Osteocyte (in vitro differentiated cells): ENCODE data around the gene PRKCE. TPM values are rescaled to one million over a fixed set of nuclear protein-coding genes. Genes with fewer than 3 reads are reported as not detected.

Source experiments
- DNase-seq: peaks from one replicate; pipeline ENCODE4 v3.0.0; 2021; ENCODE audit warnings: mixed read lengths; ENCODE audit not compliant: unreplicated experiment; ENCODE audit errors: extremely low spot score
- H3K27ac Mint-ChIP-seq: one replicate; pipeline ENCODE4 v1.8.0; 2021; ENCODE audit warnings: mild to moderate bottlenecking, mixed read lengths; ENCODE audit not compliant: unreplicated experiment
- H3K27me3 Mint-ChIP-seq: one replicate; pipeline ENCODE4 v1.8.0; 2021; ENCODE audit warnings: mixed read lengths; ENCODE audit not compliant: unreplicated experiment
- H3K36me3 Mint-ChIP-seq: one replicate; pipeline ENCODE4 v1.8.0; 2021; ENCODE audit warnings: mixed read lengths; ENCODE audit not compliant: unreplicated experiment
- H3K4me1 Mint-ChIP-seq: one replicate; pipeline ENCODE4 v1.8.0; 2021; ENCODE audit warnings: mixed read lengths; ENCODE audit not compliant: unreplicated experiment
- H3K4me3 Mint-ChIP-seq: one replicate; pipeline ENCODE4 v1.8.0; 2021; ENCODE audit warnings: mild to moderate bottlenecking, moderate library complexity, mixed read lengths; ENCODE audit not compliant: unreplicated experiment
- H3K9me3 Mint-ChIP-seq: one replicate; pipeline ENCODE4 v1.8.0; 2021; ENCODE audit warnings: mixed read lengths; ENCODE audit not compliant: unreplicated experiment
- total RNA-seq: library from RNA; stranded (reverse); gene quantifications from 2 replicates; pipeline ENCODE4 v1.2.1, GENCODE V29; 2021
- TF ChIP-seq, protein P1 (sequence below): fragments of 200-600 bp; sonication (generic); IDR thresholded peaks from 2 replicates; pipeline ENCODE4 v1.5.0; 2021; ENCODE audit warnings: antibody characterized with exemption, mild to moderate bottlenecking, moderate library complexity

PRKCE gene
- total RNA-seq, 1 donor from 2014 or later = 13.8 TPM

DNA sequence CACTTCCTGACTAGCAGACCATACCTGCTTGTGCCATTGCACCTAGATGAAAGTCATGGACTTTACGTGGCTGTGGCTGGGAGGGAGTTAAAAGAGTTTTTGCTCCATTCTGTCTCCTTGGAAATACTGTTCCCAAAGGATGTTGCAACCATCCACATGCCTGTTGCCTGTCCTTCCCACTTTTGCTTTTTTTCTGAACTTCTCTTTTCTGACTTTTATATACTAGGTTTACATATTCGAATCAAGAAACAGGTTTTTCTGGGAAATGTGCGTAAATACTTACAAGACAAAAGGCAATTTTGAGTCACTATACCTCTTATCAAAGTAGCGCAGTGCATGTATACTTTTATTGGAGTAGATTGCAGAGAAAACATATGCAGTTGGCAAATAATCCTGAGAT lies 244.8 kb downstream of the PRKCE start:
- peaks cover 18% of the 10 kb centered on the region for H3K4me1 Mint-ChIP-seq
- no peaks in the 10 kb centered on the region for H3K9me3 Mint-ChIP-seq
- no peak overlapping the region for H3K4me3 Mint-ChIP-seq
- H3K27me3 Mint-ChIP-seq = no peaks in the 10 kb centered on the region
- no peak overlapping the region for H3K27ac Mint-ChIP-seq
- TF ChIP-seq, protein P1, sequence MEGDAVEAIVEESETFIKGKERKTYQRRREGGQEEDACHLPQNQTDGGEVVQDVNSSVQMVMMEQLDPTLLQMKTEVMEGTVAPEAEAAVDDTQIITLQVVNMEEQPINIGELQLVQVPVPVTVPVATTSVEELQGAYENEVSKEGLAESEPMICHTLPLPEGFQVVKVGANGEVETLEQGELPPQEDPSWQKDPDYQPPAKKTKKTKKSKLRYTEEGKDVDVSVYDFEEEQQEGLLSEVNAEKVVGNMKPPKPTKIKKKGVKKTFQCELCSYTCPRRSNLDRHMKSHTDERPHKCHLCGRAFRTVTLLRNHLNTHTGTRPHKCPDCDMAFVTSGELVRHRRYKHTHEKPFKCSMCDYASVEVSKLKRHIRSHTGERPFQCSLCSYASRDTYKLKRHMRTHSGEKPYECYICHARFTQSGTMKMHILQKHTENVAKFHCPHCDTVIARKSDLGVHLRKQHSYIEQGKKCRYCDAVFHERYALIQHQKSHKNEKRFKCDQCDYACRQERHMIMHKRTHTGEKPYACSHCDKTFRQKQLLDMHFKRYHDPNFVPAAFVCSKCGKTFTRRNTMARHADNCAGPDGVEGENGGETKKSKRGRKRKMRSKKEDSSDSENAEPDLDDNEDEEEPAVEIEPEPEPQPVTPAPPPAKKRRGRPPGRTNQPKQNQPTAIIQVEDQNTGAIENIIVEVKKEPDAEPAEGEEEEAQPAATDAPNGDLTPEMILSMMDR = no peak
- H3K36me3 Mint-ChIP-seq = no peaks in the 10 kb centered on the region
- no peak for DNase-seq

DNA sequence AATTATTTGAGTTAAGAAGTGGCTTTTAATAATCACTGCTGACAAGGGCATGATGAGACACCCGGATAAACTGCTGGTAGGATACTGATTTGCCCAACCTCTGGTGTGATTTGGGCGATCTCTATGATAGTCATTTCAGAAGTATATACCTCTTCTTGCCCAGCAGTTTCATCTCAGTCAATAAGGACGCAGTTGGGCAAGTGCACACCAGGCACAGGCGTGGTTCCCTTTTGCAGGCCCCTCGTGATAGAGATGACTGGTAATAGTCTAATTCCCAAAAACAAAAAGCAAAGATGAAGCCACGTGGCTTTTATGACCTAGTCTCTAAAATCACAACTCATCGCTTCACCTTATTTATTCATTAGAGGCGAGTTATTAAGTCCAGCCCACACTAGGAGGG lies 246.4 kb downstream of the PRKCE start:
- TF ChIP-seq, protein P1 = no peak
- Mint-ChIP-seq H3K9me3 (no peaks in the 10 kb centered on the region), H3K4me1 (peaks cover 11% of the 10 kb centered on the region), H3K27me3 (no peaks in the 10 kb centered on the region), H3K4me3 (no peak overlapping the region), H3K27ac (no peak overlapping the region), H3K36me3 (peaks cover 2% of the 10 kb centered on the region)
- DNase-seq = no peak

DNA sequence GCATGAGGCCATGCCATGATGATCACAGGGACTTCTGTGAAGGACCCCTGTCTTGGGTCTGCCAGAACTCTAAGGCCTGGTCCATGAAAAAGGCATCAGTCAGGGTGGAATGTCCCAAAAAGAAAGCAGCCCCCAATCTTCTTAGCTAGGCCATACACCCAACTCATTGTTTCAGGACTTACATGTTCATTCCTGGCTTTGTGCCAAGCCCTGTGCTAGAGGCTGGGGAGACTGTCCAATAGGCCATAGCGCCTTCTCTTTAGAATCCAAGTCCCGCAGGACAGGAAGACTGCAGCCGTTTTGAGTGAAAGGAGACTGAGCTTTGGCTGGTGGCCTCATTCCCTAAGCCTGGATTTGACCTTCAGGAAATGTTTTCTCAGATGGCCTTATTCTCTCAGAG lies 247.3 kb downstream of the PRKCE start:
- no peak overlapping the region for H3K27ac Mint-ChIP-seq
- peaks cover 8% of the 10 kb centered on the region for H3K4me1 Mint-ChIP-seq
- DNase-seq = no peak
- H3K9me3 Mint-ChIP-seq = no peaks in the 10 kb centered on the region
- TF ChIP-seq, protein P1 = no peak
- H3K4me3 Mint-ChIP-seq = no peak overlapping the region
- H3K27me3 Mint-ChIP-seq = no peaks in the 10 kb centered on the region
- peaks cover 2% of the 10 kb centered on the region for H3K36me3 Mint-ChIP-seq

DNA sequence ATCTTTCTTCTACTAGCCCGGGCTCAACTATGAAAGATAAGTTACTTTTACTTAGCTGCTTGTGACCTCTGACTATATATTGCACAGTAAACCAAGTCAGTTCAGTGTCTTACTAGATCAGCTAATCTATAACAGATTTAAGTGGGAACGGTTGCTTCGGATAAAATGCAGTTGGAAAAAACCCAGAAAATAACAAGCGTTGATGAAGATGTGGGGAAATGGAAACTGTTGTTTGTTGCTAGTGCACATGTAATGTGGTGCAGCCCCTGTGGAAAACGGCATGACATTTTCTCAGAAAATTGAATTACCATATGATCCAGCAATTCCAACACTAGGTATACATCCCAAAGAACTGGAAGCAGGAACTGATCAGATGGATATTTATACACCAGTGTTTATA lies 248.5 kb downstream of the PRKCE start:
- TF ChIP-seq, protein P1 = no peak
- DNase-seq = no peak
- H3K9me3 Mint-ChIP-seq = no peaks in the 10 kb centered on the region
- H3K27me3 Mint-ChIP-seq = no peaks in the 10 kb centered on the region
- peaks cover 2% of the 10 kb centered on the region for H3K36me3 Mint-ChIP-seq
- H3K27ac Mint-ChIP-seq = no peak overlapping the region
- no peak overlapping the region for H3K4me3 Mint-ChIP-seq
- peaks cover 8% of the 10 kb centered on the region for H3K4me1 Mint-ChIP-seq

DNA sequence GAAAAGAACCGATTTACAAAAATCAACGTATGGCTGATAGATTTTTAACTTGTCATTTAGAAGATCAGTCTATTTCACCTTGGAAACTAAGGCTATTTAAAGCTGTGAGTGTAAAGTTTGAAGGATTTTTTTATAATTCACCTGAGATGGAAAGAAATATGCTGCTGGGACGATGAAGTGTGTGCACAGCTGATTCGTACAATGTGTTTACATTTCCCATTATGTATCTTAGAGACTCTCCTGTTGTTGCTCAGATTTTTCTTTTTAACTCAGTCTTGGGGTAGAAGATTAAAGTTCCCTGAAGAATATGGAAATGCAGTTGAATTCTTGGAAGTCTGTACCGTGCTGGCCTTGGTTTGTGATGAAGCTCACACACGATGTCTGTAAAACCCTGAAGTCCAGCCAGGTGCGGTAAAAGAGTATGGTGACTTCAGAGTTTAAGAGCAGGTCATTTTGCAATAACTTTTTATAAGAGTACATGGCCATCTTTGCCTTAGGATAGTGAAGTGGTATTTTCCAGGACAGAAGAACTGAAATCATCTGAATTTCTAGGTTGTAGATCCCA lies 250.1 kb downstream of the PRKCE start:
- Mint-ChIP-seq H3K4me3 (no peak overlapping the region), H3K9me3 (no peaks in the 10 kb centered on the region), H3K4me1 (peaks cover 2% of the 10 kb centered on the region), H3K27me3 (no peaks in the 10 kb centered on the region), H3K27ac (no peak overlapping the region), H3K36me3 (peaks cover 2% of the 10 kb centered on the region)
- TF ChIP-seq, protein P1 = no peak
- no peak for DNase-seq
